Measurements from ENCODE around the gene YOD1.
A peak's percentile ranks its signal among the peaks of the same experiment; 100 is the strongest.

Gene YOD1

GRCh38 chr1:207058878-207059867, 8.2 kb upstream of the YOD1 start:
- H3K27me3 ChIP-seq (ENCODE audit: insufficient read depth, low read length) = no peaks in the 10 kb centered on the region
- no peak overlapping the region for H2AFZ ChIP-seq (ENCODE audit: low read length, unreplicated experiment)
- no peaks in the 10 kb centered on the region for H3K36me3 ChIP-seq (ENCODE audit: insufficient read depth, low read length)
- H3K4me3 ChIP-seq (ENCODE audit: low read depth, low read length) = no peak overlapping the region
- H3K4me1 ChIP-seq (ENCODE audit: control insufficient read depth, insufficient read depth, low read length, unreplicated experiment) = no peaks in the 10 kb centered on the region
- no peak overlapping the region for H3K27ac ChIP-seq (ENCODE audit: low read depth, low read length)
- H3K79me2 ChIP-seq (ENCODE audit: control insufficient read depth, insufficient read depth, low read length, unreplicated experiment) = no peaks in the 10 kb centered on the region

GRCh38 chr1:207058252-207058651, 7.2 kb upstream of the YOD1 start:
- no peak overlapping the region for H3K4me3 ChIP-seq (ENCODE audit: low read depth, low read length)
- no peaks in the 10 kb centered on the region for H3K4me1 ChIP-seq (ENCODE audit: control insufficient read depth, insufficient read depth, low read length, unreplicated experiment)

GRCh38 chr1:207056673-207057072, 5.7 kb upstream of the YOD1 start:
- peaks cover 6% of the 10 kb centered on the region for H3K4me1 ChIP-seq (ENCODE audit: control insufficient read depth, insufficient read depth, low read length, unreplicated experiment)
- H3K36me3 ChIP-seq (ENCODE audit: insufficient read depth, low read length) = no peaks in the 10 kb centered on the region
- H3K4me3 ChIP-seq (ENCODE audit: low read depth, low read length) = no peak overlapping the region
- H2AFZ ChIP-seq (ENCODE audit: low read length, unreplicated experiment) = no peak overlapping the region
- H3K27ac ChIP-seq (ENCODE audit: low read depth, low read length) = no peak overlapping the region
- no peaks in the 10 kb centered on the region for H3K79me2 ChIP-seq (ENCODE audit: control insufficient read depth, insufficient read depth, low read length, unreplicated experiment)
- no peaks in the 10 kb centered on the region for H3K27me3 ChIP-seq (ENCODE audit: insufficient read depth, low read length)

More at GRCh38 chr1:207058252-207058651, 7.2 kb upstream of the YOD1 start:
- Histone ChIP-seq H3K36me3 (ENCODE audit: insufficient read depth, low read length) (no peaks in the 10 kb centered on the region), H3K27ac (ENCODE audit: low read depth, low read length) (no peak overlapping the region), H3K79me2 (ENCODE audit: control insufficient read depth, insufficient read depth, low read length, unreplicated experiment) (no peaks in the 10 kb centered on the region), H2AFZ (ENCODE audit: low read length, unreplicated experiment) (no peak overlapping the region), H3K27me3 (ENCODE audit: insufficient read depth, low read length) (no peaks in the 10 kb centered on the region)

- Histone ChIP-seq H3K36me3 (ENCODE audit: insufficient read depth, low read length) (no peaks in the 10 kb centered on the region), H3K4me1 (ENCODE audit: control insufficient read depth, insufficient read depth, low read length, unreplicated experiment) (peaks cover 11% of the 10 kb centered on the region), H3K27me3 (ENCODE audit: insufficient read depth, low read length) (no peaks in the 10 kb centered on the region), H3K4me3 (ENCODE audit: low read depth, low read length) (no peak overlapping the region), H2AFZ (ENCODE audit: low read length, unreplicated experiment) (no peak overlapping the region), H3K79me2 (ENCODE audit: control insufficient read depth, insufficient read depth, low read length, unreplicated experiment) (peaks cover 3% of the 10 kb centered on the region), H3K27ac (ENCODE audit: low read depth, low read length) (no peak overlapping the region)
Measured at GRCh38 chr1:207055386-207056001, 4.5 kb upstream of the YOD1 start.

- no peaks in the 10 kb centered on the region for H3K27me3 ChIP-seq (ENCODE audit: insufficient read depth, low read length)
- H3K4me3 ChIP-seq (ENCODE audit: low read depth, low read length) = no peak overlapping the region
- H3K36me3 ChIP-seq (ENCODE audit: insufficient read depth, low read length) = peaks cover under 1% of the 10 kb centered on the region; the same call in 1 of the 2 replicates
- peaks cover 12% of the 10 kb centered on the region for H3K79me2 ChIP-seq (ENCODE audit: control insufficient read depth, insufficient read depth, low read length, unreplicated experiment)
- peaks cover 13% of the 10 kb centered on the region for H3K4me1 ChIP-seq (ENCODE audit: control insufficient read depth, insufficient read depth, low read length, unreplicated experiment)
- H3K27ac ChIP-seq (ENCODE audit: low read depth, low read length) = no peak overlapping the region
- H2AFZ ChIP-seq (ENCODE audit: low read length, unreplicated experiment) = no peak overlapping the region
Measured at GRCh38 chr1:207054491-207054890, 3.5 kb upstream of the YOD1 start.

- no peaks in the 10 kb centered on the region for H3K27me3 ChIP-seq (ENCODE audit: insufficient read depth, low read length)
- peaks cover 25% of the 10 kb centered on the region for H3K79me2 ChIP-seq (ENCODE audit: control insufficient read depth, insufficient read depth, low read length, unreplicated experiment)
- peak within 1 kb of the TSS; percentile 99 for H2AFZ ChIP-seq (ENCODE audit: low read length, unreplicated experiment)
- H3K4me3 ChIP-seq (ENCODE audit: low read depth, low read length) = peak within 1 kb of the TSS; percentile 93
- peaks cover 14% of the 10 kb centered on the region; the same call in 1 of the 2 replicates for H3K36me3 ChIP-seq (ENCODE audit: insufficient read depth, low read length)
- H3K4me1 ChIP-seq (ENCODE audit: control insufficient read depth, insufficient read depth, low read length, unreplicated experiment) = peaks cover 23% of the 10 kb centered on the region
- no peak within 1 kb of the TSS for H3K27ac ChIP-seq (ENCODE audit: low read depth, low read length)
Measured at GRCh38 chr1:207052911-207053769, 2.1 kb upstream of the YOD1 start, which contains the start of gene PFKFB2. Gene PFKFB2 (plus strand): TSS chr1:207053275. CDS start chr1:207054718, 1,443 bp downstream.

GRCh38 chr1:207050480-207051190, 373 bp downstream of the YOD1 start:
- Histone ChIP-seq H3K27ac (ENCODE audit: low read depth, low read length) (peak overlapping the region; percentile 84), H3K4me1 (ENCODE audit: control insufficient read depth, insufficient read depth, low read length, unreplicated experiment) (peaks cover 43% of the 10 kb centered on the region), H3K27me3 (ENCODE audit: insufficient read depth, low read length) (no peaks in the 10 kb centered on the region), H2AFZ (ENCODE audit: low read length, unreplicated experiment) (peak overlapping the region; percentile 99), H3K36me3 (ENCODE audit: insufficient read depth, low read length) (peaks cover 31% of the 10 kb centered on the region), H3K79me2 (ENCODE audit: control insufficient read depth, insufficient read depth, low read length, unreplicated experiment) (peaks cover 51% of the 10 kb centered on the region), H3K4me3 (ENCODE audit: low read depth, low read length) (peak overlapping the region; percentile 93)

- Histone ChIP-seq H3K4me3 (ENCODE audit: low read depth, low read length) (peak overlapping the region; percentile 93), H3K27ac (ENCODE audit: low read depth, low read length) (peak overlapping the region; percentile 84), H3K36me3 (ENCODE audit: insufficient read depth, low read length) (peaks cover 34% of the 10 kb centered on the region), H2AFZ (ENCODE audit: low read length, unreplicated experiment) (peak overlapping the region; percentile 88), H3K27me3 (ENCODE audit: insufficient read depth, low read length) (no peaks in the 10 kb centered on the region), H3K79me2 (ENCODE audit: control insufficient read depth, insufficient read depth, low read length, unreplicated experiment) (peaks cover 52% of the 10 kb centered on the region), H3K4me1 (ENCODE audit: control insufficient read depth, insufficient read depth, low read length, unreplicated experiment) (peaks cover 46% of the 10 kb centered on the region)
Measured at GRCh38 chr1:207049974-207050391, 1.0 kb downstream of the YOD1 start.

GRCh38 chr1:207049514-207049913, 1.5 kb downstream of the YOD1 start:
- no peak overlapping the region for H2AFZ ChIP-seq (ENCODE audit: low read length, unreplicated experiment)
- no peak overlapping the region for H3K27ac ChIP-seq (ENCODE audit: low read depth, low read length)
- H3K4me1 ChIP-seq (ENCODE audit: control insufficient read depth, insufficient read depth, low read length, unreplicated experiment) = peaks cover 46% of the 10 kb centered on the region
- H3K36me3 ChIP-seq (ENCODE audit: insufficient read depth, low read length) = peaks cover 35% of the 10 kb centered on the region
- H3K4me3 ChIP-seq (ENCODE audit: low read depth, low read length) = peak overlapping the region; percentile 93
- no peaks in the 10 kb centered on the region for H3K27me3 ChIP-seq (ENCODE audit: insufficient read depth, low read length)
- H3K79me2 ChIP-seq (ENCODE audit: control insufficient read depth, insufficient read depth, low read length, unreplicated experiment) = peaks cover 52% of the 10 kb centered on the region
